Retinal pigment epithelial cell (primary cell): Measurements from ENCODE around the gene CAPG.
A peak's percentile ranks its signal among the peaks of the same experiment; 100 is the strongest.

Experiments
- DNase-seq: peaks from one replicate; pipeline ENCODE4 v3.0.0-alpha.2; 2010; ENCODE audit warnings: low read depth
- H3K4me3 ChIP-seq: 2 replicates; pipeline ENCODE4 v1.5.1; 2011; ENCODE audit warnings: mild to moderate bottlenecking, low read length, control low read depth, moderate library complexity
- CTCF ChIP-seq: conservative IDR thresholded peaks from 2 replicates; pipeline ENCODE4 v1.5.1; 2011; ENCODE audit warnings: low read depth, low read length, control low read depth, inconsistent platforms

The CAPG gene

GRCh38 chr2:85438201-85439024, 28.2 kb upstream of the CAPG start:
- no peak overlapping the region for H3K4me3 ChIP-seq
- TF ChIP-seq CTCF: no peak

GRCh38 chr2:85437488-85438200, 27.5 kb upstream of the CAPG start:
- DNase-seq: peak; percentile 97
- no peak for TF ChIP-seq CTCF
- no peak overlapping the region for H3K4me3 ChIP-seq

More at GRCh38 chr2:85438201-85439024, 28.2 kb upstream of the CAPG start:
- DNase-seq: no peak

DNA sequence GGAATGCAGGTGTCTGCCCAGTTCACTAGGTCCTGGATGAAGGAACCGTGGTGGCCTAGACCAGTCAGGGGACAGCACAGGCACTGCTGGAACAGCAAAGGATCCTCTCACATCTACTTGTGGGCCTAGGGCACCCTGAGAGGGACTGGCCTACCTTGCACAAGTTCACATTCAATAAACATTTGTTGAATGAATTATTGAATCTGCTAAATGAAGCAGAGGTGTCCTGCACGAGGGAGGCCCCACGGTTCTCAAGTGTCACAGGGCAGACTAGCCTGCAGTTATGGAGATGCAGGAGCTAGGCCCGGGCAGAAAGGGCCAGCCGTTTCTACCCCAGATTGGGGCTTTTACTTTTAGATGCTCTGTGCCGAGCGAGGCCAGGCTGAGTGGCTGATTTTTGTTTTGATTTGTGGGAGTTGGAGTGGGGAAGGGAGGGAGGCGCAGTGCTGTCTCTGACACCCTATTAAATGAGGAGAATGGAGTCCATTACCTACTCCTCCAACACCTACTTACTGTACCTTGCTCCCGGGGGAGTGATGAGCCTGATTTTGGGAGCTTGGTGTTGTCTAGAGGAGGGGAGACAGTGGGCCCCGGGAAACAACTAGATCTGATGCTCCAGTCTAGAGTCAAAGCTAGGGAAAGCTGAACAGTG, 26.8 kb upstream of the CAPG start:
- no peak overlapping the region for H3K4me3 ChIP-seq
- DNase-seq: no peak
- no peak for TF ChIP-seq CTCF

DNA sequence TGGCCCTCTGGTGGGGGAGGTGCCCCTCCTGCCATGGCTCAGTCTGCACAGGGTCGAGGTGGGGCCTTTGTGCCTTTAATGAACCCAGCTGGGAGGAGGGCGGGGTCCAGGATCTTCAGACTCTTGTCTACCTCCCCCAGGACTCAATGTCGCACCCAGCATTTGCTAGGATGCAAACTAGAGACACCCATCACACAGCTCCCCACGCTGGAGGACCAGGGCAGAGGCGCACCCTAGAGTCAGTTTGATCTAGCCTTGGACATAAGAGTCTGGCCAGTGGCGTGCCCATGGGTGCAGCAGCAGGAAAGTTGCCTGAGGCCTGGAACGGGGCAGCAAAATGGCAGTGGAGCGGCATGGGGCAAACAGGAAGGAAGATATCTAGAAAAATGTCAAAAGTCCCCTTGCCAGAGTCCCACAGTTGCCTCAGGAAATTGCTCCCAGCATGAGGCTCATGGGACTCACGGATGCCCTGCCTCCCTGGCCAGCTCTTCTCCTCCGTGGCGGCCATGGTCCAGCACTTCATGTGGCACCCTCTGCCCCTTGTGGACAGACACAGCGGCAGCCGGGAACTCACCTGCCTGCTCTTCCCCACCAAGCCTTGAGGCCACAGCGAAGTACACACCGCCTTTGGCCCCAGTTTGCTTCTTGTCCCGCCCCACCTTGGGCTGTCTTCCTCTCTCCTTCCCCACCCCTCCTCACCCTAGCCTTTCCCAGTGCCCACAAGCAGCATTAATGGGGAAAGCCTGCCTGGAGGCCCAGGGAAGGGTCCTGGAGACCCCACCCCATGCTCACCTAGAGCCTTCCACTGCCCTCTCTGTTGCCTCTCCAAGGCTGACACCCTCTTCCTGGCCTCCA, 26.0 kb upstream of the CAPG start:
- no peak overlapping the region for H3K4me3 ChIP-seq
- peak; percentile 2 for TF ChIP-seq CTCF
- DNase-seq: no peak

DNA sequence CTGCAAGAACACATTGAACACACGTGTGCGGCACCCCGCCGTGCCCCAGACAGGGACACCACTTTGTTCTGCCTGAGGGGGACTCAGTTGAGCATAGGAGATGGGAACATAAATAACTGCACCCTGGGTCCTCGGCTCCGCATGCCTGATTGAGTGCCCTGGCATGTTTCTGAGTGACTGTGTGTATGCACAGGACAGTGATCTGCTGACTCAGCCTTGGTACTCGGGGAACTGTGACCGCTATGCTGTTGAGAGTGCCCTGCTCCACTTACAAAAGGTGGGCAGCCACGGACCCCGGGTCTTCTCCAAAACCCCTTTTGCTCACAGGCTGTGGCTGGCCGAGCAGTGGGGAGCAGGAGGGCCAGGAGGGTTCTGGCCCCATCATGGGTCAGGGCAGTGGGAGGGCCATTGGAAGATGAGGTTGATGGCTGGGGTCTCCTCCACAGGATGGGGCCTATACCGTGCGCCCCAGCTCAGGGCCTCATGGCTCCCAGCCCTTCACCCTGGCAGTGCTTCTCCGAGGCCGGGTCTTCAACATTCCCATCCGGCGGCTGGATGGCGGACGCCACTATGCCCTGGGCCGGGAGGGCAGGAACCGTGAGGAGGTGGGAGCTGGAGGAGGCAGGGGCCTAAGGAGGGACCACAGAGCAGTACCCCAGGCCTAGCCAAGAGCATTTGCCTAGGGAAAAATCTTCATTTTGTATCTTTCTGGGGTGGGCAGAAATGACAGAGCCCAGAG, 25.2 kb upstream of the CAPG start:
- DNase-seq: no peak
- H3K4me3 ChIP-seq: no peak overlapping the region
- TF ChIP-seq CTCF: no peak

GRCh38 chr2:85434696-85435095, 24.5 kb upstream of the CAPG start:
- DNase-seq: no peak
- H3K4me3 ChIP-seq: no peak overlapping the region
- TF ChIP-seq CTCF: no peak
